Measurements from ENCODE around the gene KIRREL3. TPM values are rescaled to one million over a fixed set of nuclear protein-coding genes. Genes with fewer than 3 reads are reported as not detected.

KIRREL3 gene
- polyA plus RNA-seq, 1 donor, result 0.49 TPM

DNA sequence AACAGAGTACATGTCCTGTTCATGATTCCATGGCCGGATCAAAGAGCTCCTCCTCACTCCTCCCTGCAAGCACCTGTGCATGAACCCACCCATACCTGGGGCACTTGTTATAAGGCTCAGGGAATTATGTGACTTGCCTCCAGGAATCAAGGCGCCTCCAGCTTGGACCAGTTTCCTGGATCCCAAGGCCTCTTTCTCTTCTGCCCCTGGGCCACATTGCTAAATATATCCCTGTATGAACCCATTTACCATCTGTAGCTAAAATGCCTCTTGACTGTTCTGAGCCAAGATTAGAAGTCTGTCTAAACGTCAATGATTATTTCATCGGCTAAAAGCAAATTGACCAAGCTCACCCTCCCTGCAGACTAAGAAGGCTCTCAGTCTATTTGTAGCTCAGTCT is 135.6 kb downstream of the KIRREL3 start:
- no peak for DNase-seq

DNA sequence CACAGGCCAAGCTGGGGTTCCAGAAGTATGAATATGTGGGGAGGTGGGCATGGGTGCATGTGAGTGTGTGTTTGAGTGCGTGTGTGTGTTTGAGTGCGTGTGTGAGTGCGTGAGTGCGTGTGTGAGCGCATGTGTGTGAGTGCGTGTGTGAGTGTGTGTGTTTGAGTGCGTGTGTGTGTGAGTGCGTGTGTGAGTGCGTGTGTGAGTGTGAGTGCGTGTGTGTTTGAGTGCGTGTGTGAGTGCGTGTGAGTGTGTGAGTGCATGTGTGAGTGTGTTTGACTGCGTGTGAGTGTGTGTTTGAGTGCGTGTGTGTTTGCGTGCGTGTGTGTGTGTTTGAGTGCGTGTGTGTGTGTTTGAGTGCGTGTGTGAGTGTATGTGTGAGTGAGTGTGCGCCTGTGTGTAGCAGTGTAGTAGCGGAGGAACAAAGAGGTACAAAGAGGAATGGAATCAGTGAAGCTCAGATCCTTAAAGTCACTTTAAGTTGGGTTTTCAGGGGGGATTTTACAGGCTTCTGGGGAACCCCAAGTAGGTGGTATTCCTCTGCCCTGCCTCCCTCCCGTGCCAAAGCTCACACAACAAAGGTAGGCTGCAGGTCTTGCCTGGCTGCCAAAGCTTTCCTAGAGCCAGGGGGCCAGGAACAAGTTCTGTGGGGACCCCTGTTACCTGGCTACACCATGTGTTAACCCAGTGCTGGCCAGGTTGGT is 137.1 kb downstream of the KIRREL3 start:
- DNase-seq, result no peak

DNA sequence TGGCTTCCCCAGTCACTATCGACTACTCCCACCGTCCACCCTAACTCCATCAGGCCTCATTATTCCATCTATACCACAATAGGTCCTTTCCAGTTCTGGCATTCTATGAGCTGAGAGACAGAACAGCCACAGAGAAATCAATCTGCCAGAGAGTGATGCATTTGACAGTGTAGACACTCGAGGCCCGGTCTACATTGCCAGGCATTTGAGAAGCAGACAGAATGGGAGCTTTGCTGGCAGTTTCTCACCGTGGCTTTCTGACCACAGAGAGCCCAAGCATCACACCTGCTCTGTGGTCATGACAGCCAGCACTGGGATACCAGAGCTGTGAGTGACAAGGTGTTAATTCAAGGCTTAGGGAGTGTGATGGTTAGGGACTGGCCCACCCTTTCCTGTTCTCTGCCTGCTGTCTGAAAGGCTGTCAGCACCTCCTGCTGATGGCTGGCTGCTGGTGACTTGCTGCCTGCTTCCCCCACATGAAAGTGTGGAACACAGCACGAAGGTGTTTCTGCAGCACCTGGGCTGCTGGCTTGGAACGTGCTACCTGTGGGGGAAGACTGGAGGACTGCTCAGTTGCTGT is 137.8 kb downstream of the KIRREL3 start:
- no peak for DNase-seq

DNA sequence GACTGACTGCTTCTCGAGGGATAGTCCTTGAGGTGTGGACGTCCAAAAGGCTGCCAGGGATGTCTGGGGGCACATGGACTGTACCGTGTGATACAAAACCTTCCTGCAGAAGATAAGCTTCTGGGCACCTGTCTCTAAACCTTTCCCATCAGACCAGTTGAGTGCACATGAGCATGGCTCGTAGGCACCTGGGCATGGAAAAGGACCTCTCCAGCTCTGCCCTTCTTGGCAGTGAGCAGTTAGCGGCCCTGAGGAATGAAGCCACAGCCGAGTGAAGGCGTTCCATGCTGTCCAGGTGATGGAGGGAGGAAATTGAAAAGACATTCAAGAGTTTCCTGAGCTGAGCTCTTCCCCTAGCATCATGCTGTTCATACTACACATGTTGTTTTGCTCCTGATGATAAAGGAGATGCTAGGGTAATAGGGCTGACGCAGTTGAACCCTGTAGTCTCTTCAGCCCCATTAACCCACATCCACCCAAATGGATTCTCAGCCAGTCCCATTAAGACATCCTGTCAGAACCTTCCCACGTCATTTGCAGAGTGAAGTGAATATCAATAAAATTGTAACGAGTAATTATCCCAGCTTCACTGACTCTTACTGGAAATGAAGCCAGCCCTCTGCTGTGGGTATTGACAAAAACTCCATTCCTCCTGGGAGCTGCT is 138.6 kb downstream of the KIRREL3 start:
- no peak for DNase-seq

DNA sequence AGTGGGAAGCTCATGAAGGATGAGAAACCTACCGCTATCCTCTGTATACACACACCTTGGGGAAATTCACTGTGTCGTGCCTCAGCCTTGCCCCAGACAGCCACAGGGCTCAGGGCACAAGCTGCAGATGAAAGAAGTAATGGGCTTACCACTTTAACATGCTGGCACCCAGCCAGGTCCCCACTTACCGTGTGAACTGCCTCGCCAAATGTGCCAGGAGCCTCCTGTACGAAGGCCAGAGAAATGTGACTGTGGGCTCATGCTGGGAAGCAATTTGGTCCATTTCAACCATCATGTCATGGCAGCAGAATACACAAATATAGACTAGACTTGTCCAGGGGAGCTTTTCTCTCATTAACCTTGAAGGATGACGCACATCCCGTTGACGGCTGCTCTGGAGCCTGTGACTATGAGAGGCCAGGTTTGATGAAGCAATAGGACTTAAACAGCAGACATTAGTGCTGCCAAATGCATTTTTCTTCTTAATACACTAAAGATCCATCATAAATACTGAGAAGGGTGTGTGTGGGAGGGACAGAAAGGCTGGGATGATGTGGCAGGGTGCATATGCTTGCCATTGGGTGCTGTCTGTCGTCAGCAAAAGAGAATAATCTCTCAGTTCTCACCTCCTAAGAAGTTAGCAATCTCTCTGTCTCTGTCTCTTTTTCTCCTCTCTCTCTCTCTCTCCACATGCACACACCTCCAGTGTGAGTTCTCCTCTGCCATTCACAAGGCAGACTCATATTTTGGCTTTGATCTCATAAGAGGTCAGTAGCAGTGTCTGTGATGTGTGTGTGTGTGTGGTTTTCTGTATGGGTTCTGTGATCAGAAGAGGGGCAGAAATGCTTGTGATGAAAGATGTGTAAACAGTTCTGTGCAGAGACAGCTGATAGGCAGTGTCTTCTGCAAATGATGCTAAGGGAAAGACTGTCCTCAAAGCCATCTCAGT is 142.4 kb downstream of the KIRREL3 start:
- DNase-seq, result no peak

DNA sequence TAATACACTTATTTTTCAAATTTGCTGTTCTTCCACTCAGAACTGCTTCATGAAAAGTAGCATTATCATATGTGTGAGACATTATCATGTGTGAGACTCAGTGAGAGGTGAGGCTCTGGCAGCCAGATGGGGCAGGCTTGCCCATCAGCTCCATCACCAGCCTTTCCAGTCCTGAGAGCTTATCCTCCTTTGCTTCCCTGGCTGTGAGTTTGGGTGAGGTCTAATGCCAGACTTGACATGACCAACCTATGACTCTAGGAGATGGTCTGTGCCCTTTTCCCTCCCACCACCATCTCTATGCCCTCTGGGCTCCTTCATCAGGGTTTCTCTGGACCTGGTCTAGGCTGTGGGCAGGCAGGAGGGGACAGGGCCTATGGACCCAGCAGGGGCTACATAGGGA is 145.0 kb downstream of the KIRREL3 start:
- DNase-seq, result no peak

DNA sequence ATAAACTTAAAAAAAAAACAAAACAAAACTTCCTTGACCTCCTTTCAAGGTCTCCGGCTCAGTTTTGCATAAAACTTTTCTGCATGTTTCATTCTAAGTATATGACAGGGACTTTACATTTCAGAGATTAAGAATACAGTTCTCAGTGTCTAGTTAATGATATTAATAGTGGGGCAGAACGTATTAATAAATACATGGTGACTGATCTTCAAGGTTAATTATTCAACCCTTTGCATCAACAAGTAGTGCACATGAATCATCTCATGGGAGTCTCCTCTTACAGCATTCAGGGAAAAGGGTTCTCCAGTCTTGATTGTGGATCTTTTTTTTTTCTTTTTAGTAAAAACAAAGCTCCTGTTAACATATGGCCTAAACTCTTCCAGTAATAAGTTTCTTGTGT is 146.8 kb downstream of the KIRREL3 start:
- DNase-seq, result no peak

DNA sequence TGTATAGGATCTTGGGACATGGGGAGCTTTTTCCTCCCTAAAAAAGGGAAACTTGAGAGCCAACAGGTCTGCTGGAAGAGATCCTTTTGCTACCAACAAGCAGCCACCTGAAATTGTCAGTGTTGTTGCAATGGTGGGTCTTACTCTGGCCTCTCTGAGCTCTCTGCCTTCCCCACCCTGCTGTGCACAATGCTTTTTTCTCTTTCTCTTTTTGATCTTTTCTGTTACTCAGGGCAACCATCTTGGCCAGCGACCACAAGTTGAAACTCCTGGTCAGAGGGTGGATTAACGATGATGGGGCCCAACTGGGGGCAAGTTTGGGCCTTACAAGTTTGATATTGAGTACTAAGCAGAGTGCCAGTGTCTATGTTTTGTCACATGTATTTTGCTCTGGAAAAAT is 155.8 kb downstream of the KIRREL3 start:
- DNase-seq, result no peak

DNA sequence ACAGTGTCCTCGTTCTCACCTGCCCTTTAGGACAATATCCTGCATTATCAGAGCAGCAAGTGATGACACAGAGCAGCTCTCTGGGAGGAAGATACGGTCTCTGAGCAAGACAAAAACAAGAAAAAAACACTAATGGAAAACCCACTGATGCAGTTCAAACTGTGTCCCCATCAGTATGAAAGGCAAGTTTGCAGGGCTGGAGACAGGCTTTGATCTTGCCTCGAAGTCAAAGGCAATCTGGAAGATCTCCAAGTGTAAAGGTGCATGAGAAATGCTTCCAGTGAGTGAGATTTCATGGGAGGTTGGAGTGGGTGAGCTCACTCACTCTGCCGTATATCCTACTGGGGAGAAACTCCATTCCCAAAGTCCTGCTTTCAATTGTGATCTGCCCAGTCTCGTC is 157.5 kb downstream of the KIRREL3 start:
- no peak for DNase-seq

DNA sequence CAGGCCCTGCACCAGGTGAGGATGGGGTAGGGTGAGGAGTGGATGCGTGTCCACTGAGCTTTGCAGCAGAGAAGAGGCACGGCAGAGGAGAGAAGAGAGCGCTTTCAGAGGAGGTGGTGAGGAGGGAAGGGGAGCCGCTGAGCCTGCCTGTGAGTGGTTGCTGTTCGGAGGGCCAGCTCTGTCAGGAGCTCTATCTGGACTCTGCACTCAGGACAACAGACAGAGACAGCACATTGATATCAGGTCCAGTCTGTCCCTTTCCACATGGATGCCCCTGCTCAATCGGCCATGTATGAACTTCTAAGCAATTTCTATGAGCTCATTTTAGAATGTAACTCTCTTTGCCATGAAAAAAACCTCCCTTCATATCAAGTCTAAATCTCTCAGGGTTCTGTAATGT is 158.6 kb downstream of the KIRREL3 start:
- no peak for DNase-seq

DNA sequence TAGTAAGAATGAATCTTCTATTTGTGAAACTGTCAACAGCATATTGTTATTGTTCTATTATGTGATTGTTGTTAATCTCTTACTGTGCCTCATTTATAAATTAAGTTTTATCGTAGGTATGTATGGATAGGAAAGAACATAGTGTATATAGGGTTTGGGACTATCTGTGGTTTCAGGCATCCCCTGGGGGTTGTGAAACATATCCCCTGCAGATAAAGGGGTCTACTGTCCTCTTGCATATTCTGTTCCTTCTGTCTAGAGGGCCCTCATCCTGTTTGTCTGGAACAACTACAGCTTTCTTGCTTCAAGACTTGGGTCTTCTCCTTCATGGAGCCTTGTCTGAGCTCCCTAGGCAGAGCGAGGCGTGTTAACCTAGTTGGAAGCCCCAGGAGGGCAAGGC is 159.6 kb downstream of the KIRREL3 start:
- DNase-seq, result no peak

DNA sequence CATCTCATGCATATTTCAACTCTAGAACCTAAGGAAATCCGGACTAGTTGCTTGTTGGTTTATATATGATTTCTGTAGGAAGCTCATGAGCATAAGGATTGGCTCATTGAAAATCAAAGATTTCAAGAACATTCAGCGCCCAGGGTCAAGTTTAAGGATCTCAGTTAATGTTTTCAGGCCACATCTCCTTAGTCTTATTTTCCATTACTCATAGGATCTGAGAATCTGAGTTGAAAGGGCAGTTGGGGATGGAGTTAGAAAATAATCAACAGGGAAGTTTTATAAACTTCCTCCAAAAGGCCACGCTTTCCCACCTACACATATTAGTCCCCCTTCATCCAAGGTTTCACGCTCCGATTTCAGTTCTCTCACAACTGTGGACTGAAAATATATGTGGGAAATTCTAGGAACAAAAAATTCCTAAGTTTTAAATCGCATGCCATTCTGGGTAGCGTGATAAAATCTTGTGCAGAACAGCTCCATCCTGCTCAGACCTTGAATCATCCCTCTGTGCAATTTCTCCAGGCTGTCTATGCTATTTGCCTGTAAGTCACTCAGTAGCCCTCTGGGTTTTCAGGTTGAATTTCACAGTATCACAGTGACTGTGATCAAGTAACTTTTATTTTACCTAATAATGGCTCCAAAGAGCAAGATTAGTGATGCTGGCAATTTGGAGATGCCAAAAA is 160.2 kb downstream of the KIRREL3 start:
- no peak for DNase-seq

DNA sequence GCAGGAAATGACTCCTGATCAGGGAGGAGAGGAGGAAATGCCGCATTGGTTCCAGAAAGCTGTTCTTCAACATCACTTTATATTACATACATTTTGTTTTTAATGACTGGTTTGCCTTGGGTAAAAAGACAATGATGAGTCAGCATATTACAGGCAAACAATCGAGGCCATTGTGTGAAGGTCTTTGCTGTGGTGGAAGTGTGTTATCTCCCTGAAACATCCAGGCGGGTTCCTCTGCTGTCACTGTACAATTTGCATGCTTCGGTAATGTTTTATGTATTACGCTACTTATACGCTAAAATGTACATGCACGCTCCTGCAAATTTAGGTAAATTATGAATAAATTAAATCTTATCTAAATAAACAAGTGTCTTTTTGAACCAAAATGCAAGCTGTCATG is 161.1 kb downstream of the KIRREL3 start:
- DNase-seq, result no peak

DNA sequence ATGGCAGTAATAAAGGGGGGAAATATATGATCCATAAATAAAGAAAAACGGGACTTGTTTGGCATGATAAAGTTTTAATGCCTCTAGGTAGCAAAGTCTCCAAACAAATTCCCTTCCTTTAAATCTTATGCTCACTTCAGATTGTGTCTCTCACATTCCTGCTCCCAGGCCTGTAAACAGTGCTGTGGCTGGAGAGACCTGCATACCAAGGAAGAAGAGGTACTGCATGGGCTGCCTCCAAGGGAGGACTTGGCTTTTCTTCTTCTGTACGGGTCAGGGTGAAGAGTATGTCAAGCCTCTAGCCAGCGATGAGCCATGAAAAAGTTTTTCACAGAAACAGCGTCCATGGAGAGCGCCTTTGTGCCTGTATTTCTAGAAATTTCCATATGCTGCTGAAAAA is 161.8 kb downstream of the KIRREL3 start:
- no peak for DNase-seq

DNA sequence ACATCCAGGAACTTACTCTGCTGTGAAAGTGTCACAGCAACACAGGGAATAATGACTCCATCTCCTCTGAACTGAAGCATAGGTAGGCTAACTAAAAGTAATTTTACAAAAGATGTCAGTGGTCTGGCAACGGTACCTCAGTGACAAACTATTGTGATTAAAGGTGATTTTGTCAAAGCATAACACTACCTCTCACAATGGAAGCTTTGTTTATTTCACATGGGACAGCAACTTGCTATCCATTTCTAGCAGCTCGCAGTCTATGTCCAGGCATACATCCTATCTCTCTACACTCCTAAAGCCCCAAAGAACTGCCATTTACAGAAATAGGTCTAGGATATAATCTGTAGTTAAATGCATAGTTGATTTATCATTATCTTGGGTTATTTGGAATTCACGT is 163.0 kb downstream of the KIRREL3 start:
- DNase-seq, result no peak

DNA sequence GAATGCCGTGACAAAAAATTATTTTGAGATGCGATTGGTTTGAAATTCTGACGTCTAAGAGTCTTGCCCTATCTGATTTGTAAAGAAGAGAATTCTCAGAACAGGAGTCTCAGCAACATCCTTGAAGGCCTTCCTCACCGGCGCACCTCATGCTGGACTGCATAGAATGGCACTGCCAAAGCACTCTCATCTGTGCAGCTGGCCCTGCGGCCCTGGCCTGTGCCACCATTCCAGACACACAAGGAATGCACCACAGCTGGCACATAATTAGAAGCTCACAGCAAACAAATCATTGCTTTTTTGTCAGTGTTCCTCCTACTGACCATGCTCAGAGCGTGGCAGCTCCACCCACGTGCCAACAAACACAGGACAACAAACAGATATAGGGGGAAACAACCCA is 166.0 kb downstream of the KIRREL3 start:
- no peak for DNase-seq

DNA sequence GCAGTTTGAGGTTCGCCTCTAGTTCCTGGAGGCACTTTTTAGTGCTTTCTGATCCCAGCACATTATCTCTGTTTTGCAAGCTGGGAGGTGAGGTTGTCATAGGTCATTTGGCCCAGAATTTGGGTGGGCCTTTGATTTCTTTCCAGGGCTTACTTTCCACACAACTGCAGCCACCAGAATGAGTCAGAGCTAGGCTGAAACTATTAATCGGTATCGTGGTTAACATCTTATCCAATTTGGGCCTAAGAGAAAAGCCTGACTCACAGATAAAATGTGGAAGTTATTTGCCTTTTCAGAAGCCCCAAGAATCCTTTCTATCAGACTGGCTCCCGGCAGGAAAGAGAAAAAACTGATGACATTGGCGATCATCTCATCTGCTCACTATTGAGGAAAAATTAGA is 166.4 kb downstream of the KIRREL3 start:
- DNase-seq, result no peak

DNA sequence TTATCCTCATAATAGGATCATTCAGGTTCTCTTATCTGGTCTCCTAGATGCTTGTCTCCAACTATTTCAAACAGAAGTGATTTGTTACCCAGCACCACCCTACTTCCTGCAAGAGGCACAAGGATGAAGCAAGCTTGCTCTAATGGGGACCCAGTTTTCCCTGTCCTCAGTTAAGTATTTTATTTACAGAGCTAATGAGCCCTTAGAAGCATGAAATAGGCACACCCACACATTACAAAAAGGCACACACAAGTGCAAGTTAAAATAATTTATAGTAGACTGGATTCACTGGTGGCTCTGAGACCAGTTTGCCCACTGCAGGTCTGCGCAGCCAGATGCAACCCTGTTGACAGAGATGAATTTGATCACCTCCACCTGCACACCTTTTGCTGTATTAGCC is 167.5 kb downstream of the KIRREL3 start:
- no peak for DNase-seq

DNA sequence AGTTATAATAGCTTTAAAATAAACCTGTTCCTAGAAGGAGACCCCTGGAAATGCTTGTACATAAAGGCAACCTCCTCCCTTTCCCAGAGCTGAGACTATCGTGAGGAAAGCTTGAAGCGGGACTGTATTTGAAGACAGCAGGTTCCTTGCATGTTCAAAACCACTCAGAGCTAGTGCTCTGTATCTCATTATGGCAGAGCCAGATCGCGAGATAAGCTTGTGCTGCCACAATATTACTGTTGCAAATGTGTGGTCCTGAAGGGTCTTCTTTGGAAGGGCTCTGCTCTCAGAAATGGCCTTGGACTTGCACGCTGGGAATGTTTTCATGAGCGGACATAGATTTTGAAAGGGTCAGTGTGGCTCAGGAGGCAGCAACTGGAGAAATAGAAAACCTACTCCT is 168.2 kb downstream of the KIRREL3 start:
- no peak for DNase-seq

DNA sequence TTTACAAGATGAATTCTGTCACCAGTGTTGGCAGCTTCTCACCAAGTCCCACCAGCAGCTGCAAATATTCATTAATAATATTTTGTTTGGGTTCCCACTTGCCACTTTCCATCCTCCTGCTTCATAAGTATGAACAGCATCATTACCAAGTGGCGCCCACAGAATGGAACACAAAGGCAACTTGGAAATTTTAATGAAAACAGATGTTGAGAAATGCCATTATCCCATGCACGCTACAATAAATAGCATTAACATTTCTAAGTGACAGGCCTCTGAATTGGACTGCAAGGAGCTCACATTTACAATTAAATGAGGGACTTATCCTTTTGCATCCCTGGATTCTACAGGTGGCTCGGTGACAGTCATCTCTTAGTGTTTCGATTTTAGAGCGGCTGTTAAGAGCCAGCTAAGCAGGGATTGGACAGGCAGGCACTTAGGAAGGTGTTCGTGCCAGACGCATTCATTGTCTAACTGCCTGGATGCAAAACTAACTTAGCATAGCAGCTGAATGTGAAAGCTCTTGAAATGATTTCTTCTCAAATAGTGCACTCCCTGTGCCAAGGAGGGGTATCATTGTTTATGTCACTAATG is 170.3 kb downstream of the KIRREL3 start:
- no peak for DNase-seq

DNA sequence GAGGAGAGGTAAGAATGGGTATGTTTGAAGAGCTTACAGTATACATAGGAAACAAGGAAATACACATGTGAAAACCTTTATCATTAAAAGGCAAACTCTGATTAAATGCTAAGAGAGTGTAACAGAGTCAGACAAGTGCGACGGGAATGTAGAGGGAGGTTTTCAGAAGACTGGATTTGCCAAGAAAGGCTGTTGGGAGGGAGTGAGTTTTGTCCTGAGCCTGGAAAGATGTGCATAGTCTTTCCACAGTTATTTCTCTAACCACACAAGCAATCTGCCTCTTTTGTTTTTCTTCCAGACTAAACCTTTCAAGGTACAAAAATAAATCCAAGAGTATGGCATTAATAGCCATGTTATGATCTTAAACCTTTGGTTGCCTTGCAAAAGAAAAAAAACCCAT is 170.9 kb downstream of the KIRREL3 start:
- DNase-seq, result no peak

DNA sequence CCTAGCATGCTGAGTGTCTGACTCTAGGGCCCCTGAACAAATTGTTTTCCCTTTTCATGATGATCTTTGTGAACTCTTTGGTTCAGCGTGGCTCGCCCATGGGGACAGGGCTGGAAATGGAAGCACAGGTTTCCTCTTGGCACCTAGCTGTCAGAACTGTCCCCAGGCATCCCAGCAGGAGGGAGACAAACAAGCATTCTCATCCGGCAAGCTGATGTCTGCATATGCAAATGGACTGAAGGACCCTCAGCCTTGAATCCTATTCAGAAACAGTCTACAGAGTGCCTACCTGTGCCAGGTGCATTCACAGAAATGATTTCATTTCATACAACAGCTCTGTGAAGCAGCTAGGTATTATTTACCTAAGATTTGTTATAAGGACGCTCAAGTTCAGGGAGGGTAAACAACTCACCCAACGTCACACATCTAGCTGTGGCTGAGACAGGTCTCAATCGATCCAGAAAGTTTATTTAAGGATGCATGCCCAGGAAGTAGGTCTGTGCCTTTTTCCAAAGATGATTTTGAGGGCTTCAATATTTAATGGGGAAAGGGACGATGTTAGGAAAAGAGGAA is 176.4 kb downstream of the KIRREL3 start:
- no peak for DNase-seq

Data from hindlimb muscle (tissue), 1 donor.